Measurements from ENCODE around the gene MAP3K9. TPM values are rescaled to one million over a fixed set of nuclear protein-coding genes. Genes with fewer than 3 reads are reported as not detected.

The MAP3K9 gene
- total and polyA plus RNA-seq, 10 donors: 0.42 to 8.0 (median 3.7) TPM

DNA sequence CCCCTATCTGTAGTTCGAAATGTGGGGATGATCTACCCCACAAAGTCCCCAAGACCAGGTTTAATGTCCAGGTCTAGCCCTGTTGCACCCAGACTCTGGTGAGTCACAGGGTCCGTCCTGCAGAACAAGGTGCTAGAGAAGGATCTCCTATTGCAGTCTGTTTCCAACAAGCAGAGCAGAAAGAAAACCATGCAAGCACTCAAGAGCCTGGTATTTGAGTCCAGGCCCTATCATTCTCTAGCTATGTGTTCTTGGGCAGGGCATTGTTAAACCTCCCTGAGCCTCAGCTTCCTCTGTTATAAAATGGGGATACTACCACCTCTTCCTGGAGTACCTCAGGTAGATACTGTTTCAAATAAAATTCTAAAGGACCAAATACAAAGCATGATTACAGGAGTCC, 24.4 kb downstream of the MAP3K9 start:
- Histone ChIP-seq H3K36me3 (no peaks in the 10 kb centered on the region), H3K27me3 (replicated peaks in 1 of 7) (no peaks in the 10 kb centered on the region), H3K27ac (no peak overlapping the region), H3K9me3 (no peaks in the 10 kb centered on the region), H3K4me1 (peaks cover 0 to 41% (median 10%) of the 10 kb centered on the region in 6 donors), H3K4me3 (no peak overlapping the region)
- TF ChIP-seq POLR2A (IDR thresholded peaks at IDR 0.05) (no peak), POLR2AphosphoS5 (IDR thresholded peaks at IDR 0.05) (no peak)
- TF ChIP-seq, protein P1, sequence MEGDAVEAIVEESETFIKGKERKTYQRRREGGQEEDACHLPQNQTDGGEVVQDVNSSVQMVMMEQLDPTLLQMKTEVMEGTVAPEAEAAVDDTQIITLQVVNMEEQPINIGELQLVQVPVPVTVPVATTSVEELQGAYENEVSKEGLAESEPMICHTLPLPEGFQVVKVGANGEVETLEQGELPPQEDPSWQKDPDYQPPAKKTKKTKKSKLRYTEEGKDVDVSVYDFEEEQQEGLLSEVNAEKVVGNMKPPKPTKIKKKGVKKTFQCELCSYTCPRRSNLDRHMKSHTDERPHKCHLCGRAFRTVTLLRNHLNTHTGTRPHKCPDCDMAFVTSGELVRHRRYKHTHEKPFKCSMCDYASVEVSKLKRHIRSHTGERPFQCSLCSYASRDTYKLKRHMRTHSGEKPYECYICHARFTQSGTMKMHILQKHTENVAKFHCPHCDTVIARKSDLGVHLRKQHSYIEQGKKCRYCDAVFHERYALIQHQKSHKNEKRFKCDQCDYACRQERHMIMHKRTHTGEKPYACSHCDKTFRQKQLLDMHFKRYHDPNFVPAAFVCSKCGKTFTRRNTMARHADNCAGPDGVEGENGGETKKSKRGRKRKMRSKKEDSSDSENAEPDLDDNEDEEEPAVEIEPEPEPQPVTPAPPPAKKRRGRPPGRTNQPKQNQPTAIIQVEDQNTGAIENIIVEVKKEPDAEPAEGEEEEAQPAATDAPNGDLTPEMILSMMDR (IDR thresholded peaks at IDR 0.05 in 8 of 11, conservative IDR thresholded peaks at IDR 0.05 in 3 of 11): no peak
- no peak for DNase-seq
- 78 to 92% (median 83%) methylated on average over 2 of the region's 2 CpGs for WGBS, 5 donors
- intact Hi-C loops (cut with DNase I; ENCODE audit: low total_unique reads): no loop called here

DNA sequence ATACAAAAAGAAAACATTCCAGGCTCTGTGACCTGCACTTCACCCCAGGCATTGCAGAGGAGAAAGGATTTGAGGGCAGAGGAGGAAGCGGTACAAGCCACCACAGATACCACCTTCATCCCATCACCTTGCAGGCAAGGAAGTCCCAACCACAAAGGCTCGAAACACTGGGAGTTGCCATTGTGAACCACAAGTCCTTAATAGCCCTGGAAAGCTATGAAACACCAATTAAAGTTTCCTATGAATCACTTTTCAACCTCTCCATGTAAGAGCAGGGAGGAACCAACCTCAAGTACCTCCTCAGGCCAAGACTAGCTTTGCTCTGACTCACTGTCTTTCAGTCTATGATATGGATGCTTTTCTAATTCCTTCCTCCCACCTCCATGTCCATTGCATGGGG, 27.0 kb downstream of the MAP3K9 start:
- no peak overlapping the region for H3K27ac ChIP-seq
- H3K9me3 ChIP-seq: no peaks in the 10 kb centered on the region
- no peaks in the 10 kb centered on the region for H3K27me3 ChIP-seq (replicated peaks in 1 of 7)
- no peaks in the 10 kb centered on the region for H3K36me3 ChIP-seq
- intact Hi-C loops (cut with DNase I; ENCODE audit: low total_unique reads): no loop called here
- H3K4me3 ChIP-seq: no peak overlapping the region
- WGBS, 5 donors: 14 to 68% (median 37%) methylated on average over 2 of the region's 2 CpGs
- peaks cover 0 to 38% (median 12%) of the 10 kb centered on the region in 6 donors for H3K4me1 ChIP-seq
- DNase-seq: no peak
- TF ChIP-seq, protein P1 (IDR thresholded peaks at IDR 0.05 in 8 of 11, conservative IDR thresholded peaks at IDR 0.05 in 3 of 11): no peak
- TF ChIP-seq POLR2AphosphoS5 (IDR thresholded peaks at IDR 0.05) (no peak), POLR2A (IDR thresholded peaks at IDR 0.05) (no peak)

DNA sequence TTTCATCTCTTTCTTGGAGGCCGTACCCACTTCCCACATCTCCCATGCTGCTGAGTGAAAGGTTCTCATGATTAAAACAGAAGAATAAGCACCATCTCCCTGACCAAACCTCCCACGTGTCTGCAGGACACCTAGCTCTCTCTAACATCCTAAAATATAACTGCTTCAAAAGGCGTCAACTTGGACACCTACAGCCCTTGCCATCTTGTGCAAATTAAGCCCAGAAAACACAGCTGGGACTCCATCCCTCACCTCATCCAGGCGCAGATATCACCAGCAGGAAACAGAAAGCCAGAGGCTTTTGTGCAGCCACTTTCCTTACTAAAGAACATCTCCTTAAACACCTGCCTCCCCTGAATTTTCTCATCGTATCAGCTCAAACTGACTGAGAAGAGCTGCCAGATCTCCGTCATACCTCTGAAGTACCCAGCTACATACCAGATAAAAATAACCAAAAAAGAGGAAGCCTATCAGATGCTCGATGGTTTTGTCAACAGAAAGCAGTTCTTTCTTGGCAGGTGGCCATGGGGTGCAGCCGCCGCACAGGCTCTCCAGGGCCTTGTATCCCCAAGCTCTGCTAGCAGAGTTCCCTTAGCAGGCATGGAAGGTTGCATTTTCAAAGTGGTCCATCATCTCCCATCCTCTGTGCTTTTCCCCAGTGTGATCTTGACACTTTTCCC, 28.8 kb downstream of the MAP3K9 start:
- Histone ChIP-seq H3K27me3 (replicated peaks in 1 of 7) (no peaks in the 10 kb centered on the region), H3K4me3 (no peak overlapping the region), H3K4me1 (peaks cover 0 to 38% (median 12%) of the 10 kb centered on the region in 6 donors), H3K9me3 (no peaks in the 10 kb centered on the region), H3K36me3 (no peaks in the 10 kb centered on the region), H3K27ac (peak overlapping the region; percentile 48 to 82 (median 68))
- 25 to 41% (median 32%) methylated on average over 9 of the region's 9 CpGs for WGBS, 5 donors
- no peak for TF ChIP-seq POLR2A (IDR thresholded peaks at IDR 0.05)
- peak in 1 of 3 donors; percentile 52 for TF ChIP-seq POLR2AphosphoS5 (IDR thresholded peaks at IDR 0.05)
- TF ChIP-seq, protein P1 (IDR thresholded peaks at IDR 0.05 in 8 of 11, conservative IDR thresholded peaks at IDR 0.05 in 3 of 11): no peak
- intact Hi-C loops (cut with DNase I; ENCODE audit: low total_unique reads): no loop called here
- DNase-seq: peak; percentile 85

DNA sequence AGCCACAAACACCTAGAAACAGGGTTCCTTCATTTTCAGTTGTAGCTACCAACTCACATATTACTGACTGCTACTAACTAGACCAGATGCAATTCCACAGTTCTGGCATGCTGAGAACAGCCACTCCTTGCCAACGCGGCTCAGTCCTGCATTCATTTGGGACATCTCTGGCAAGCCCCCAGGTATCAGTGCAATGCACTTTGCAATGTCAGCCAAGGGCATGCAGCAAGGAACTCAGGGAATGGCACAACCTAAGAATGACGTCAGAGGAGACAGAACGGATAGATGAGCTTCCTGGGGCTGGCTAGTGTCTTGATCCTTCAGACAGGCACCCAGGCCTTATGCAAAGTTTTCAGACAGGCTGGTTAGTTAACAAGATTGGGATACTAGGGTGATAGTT, 29.6 kb downstream of the MAP3K9 start:
- Histone ChIP-seq H3K4me1 (peaks cover 0 to 38% (median 12%) of the 10 kb centered on the region in 6 donors), H3K27me3 (replicated peaks in 1 of 7) (no peaks in the 10 kb centered on the region), H3K36me3 (no peaks in the 10 kb centered on the region), H3K27ac (peak overlapping the region in 6 of 8 donors; percentile 60 to 82 (median 74)), H3K4me3 (no peak overlapping the region), H3K9me3 (no peaks in the 10 kb centered on the region)
- DNase-seq: no peak
- intact Hi-C loops (cut with DNase I; ENCODE audit: low total_unique reads): no loop called here
- TF ChIP-seq, protein P1 (IDR thresholded peaks at IDR 0.05 in 8 of 11, conservative IDR thresholded peaks at IDR 0.05 in 3 of 11): no peak
- TF ChIP-seq POLR2A (IDR thresholded peaks at IDR 0.05) (no peak), POLR2AphosphoS5 (IDR thresholded peaks at IDR 0.05) (no peak)
- 72 to 89% (median 82%) methylated on average over 4 of the region's 4 CpGs for WGBS, 5 donors
